HL-60 (cell line): Measurements from ENCODE around the gene WDFY1.

Source experiments
- DNase-seq, 2 experiments: peaks; one replicate each; pipeline ENCODE4 v3.0.0-alpha.2; 2010 to 2020; ENCODE audit warnings: low read depth in 1 of 2, low spot score in 1 of 2
- H3K27ac ChIP-seq: fragments of 250-450 bp; sonication (Bioruptor Pico); replicated peaks from 2 replicates; pipeline ENCODE4 v1.5.1; 2020; ENCODE audit warnings: mild to moderate bottlenecking, moderate library complexity
- H3K27me3 ChIP-seq: fragments of 250-450 bp; sonication (Bioruptor Pico); 2 replicates; pipeline ENCODE4 v1.5.1; 2021; ENCODE audit warnings: mild to moderate bottlenecking, moderate library complexity; ENCODE audit not compliant: insufficient read depth, poor library complexity, severe bottlenecking
- H3K4me3 ChIP-seq: replicated peaks from 2 replicates; pipeline ENCODE4 v1.5.1; 2011; ENCODE audit warnings: mild to moderate bottlenecking, control low read depth, low read length; ENCODE audit not compliant: insufficient read depth
- CTCF ChIP-seq: IDR thresholded peaks from one replicate; pipeline ENCODE4 v1.5.1; 2011; ENCODE audit warnings: low read length, control low read depth, inconsistent platforms; ENCODE audit not compliant: insufficient read depth
- GABPA ChIP-seq: IDR thresholded peaks from 2 replicates; pipeline ENCODE4 v1.6.1; 2012; ENCODE audit warnings: low read depth
- POLR2AphosphoS5 ChIP-seq: IDR thresholded peaks from 2 replicates; pipeline ENCODE4 v1.6.1; 2012; ENCODE audit warnings: low read depth
- REST ChIP-seq: IDR thresholded peaks from 2 replicates; pipeline ENCODE4 v1.6.1; 2012; ENCODE audit warnings: low read depth; ENCODE audit not compliant: insufficient replicate concordance
- SPI1 ChIP-seq: IDR thresholded peaks from 2 replicates; pipeline ENCODE4 v1.6.1; 2012; ENCODE audit warnings: low read depth, mild to moderate bottlenecking, borderline replicate concordance

WDFY1 gene

GRCh38 chr2:223855426-223855825 is 89.7 kb downstream of the WDFY1 start:
- H3K4me3 ChIP-seq, result no peak overlapping the region
- no peak for DNase-seq
- TF ChIP-seq SPI1, result no peak
- TF ChIP-seq GABPA, result no peak
- no peak for TF ChIP-seq REST
- TF ChIP-seq CTCF, result no peak
- no peak for TF ChIP-seq POLR2AphosphoS5
- no peak overlapping the region for H3K27ac ChIP-seq
- H3K27me3 ChIP-seq, result no peaks in the 10 kb centered on the region

- Histone ChIP-seq H3K4me3 (no peak overlapping the region), H3K27me3 (no peaks in the 10 kb centered on the region), H3K27ac (no peak overlapping the region)
- TF ChIP-seq POLR2AphosphoS5, result no peak
- no peak for DNase-seq
Observed at GRCh38 chr2:223854741-223855140, 90.4 kb downstream of the WDFY1 start.

- Histone ChIP-seq H3K27me3 (no peaks in the 10 kb centered on the region), H3K27ac (no peak overlapping the region), H3K4me3 (no peak overlapping the region)
- TF ChIP-seq CTCF, result no peak
- DNase-seq, result no peak
Observed at GRCh38 chr2:223853425-223853837, 91.7 kb downstream of the WDFY1 start.

- no peak for DNase-seq
- H3K4me3 ChIP-seq, result no peak overlapping the region
- TF ChIP-seq POLR2AphosphoS5, result no peak
- no peak for TF ChIP-seq REST
- no peak for TF ChIP-seq CTCF
- no peak for TF ChIP-seq GABPA
- TF ChIP-seq SPI1, result no peak
- H3K27ac ChIP-seq, result no peak overlapping the region
- no peaks in the 10 kb centered on the region for H3K27me3 ChIP-seq
Observed at GRCh38 chr2:223852281-223852795, 92.8 kb downstream of the WDFY1 start.
